HG02870 (cell line): ENCODE results near the gene LARGE1.
"Not testable (repeated sequence)": the region's sequence is repeated elsewhere in the genome, so short reads cannot be mapped to it uniquely, and the experiment has no call there.

ENCODE experiments used
- ATAC-seq: cut with Tn5 transposase; IDR thresholded peaks from one replicate; pipeline ENCODE4 v1.9.1; 2021; ENCODE audit warnings: mild to moderate bottlenecking, moderate library complexity; ENCODE audit not compliant: unreplicated experiment

The LARGE1 gene

DNA sequence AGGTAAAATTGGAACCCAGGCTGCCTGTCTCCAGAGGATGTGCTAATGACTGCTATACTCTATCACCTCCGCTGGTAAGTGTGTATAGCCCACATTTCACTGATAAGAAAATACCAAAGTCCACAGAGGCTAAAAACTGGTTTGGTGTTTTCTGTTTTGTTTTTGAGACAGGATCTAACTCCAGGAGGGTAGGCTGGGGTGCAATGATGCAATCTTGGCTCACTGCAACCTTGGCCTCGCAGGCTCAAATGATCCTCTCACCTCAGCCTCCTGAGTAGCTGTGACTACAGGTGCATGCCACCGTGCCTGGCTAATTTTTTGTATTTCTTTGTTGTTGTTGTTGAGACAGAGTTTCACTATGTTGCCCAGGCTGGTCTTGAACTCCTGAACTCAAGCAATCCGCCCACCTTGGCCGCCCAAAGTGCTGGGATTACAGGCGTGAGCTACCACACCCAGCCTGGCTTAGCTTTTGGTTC is 409.8 kb downstream of the LARGE1 start:
- no peak for ATAC-seq

- ATAC-seq, result no peak
Observed at GRCh38 chr22:33504941-33505625, 415.2 kb downstream of the LARGE1 start.

DNA sequence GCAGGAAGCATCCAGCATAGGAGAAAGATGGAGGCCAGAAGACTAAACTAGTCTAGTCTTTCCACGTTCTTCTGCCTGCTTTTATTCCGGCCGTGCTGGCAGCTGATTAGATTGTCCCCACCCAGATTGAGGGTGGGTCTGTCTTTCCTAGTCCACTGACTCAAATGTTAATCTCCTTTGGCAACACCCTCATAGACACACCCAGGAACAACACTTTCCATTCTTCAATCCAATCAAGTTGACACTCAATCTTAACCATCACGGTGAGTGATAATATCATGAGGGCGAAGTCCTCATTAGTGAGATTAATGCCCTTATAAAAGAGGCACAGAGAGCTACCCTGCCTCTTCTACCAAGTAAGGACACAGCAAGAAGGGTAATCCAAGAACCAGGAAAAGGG is 424.2 kb downstream of the LARGE1 start:
- no peak for ATAC-seq

DNA sequence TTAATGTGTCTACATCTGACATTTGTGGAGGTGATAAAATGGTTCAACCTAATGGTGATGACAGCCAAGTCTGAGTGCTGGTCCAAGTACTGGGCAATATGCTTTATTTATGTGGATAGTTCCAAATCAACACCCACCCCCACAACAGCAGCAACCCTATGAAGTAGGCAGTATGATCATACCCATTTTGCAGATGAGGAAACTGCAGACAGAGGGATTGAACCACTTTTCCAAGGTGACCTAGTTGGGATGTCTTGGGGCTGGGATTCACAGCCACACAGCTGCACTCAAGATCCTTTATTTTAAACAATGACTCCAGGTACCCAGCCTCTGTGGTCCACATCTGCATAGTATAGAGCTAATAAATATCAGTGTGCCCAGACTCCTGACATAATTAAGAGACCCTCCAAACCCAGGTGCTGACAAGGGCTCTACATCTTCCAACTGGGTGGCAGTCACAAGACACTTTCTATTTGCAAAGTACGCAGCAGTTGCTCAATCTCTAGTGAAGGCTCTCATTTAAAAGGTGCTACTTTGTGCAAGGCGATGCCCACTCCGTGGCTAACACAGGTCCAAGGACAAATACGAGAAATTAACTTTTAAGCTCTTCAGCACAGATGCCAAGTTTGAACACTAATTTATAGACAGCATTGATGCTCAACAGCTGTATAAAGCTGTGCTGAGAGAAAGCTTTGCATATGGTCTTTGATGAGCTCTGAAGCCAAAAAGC is 426.6 kb downstream of the LARGE1 start:
- no peak for ATAC-seq

DNA sequence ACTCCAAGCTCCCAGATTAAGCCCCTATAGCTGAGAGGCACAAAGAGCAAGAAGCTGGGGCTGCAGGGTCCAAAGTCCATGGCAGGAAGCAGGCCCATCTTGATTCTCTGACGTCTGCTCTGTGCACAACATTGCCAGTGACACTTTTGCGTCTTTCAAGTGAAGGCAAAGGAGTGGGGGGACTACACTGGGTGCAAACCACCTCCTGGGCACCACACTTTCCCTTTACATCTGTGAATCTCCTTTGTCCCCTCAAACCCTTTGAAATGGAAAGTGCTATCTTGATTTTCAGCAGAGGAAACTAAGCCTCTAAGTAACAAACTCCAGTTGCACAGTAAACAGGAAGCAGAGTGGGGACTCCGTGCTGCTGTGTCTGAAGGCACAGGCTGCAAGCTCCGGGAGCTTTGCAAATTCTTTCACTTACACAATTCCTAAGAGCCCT is 428.0 kb downstream of the LARGE1 start:
- ATAC-seq, result no peak

DNA sequence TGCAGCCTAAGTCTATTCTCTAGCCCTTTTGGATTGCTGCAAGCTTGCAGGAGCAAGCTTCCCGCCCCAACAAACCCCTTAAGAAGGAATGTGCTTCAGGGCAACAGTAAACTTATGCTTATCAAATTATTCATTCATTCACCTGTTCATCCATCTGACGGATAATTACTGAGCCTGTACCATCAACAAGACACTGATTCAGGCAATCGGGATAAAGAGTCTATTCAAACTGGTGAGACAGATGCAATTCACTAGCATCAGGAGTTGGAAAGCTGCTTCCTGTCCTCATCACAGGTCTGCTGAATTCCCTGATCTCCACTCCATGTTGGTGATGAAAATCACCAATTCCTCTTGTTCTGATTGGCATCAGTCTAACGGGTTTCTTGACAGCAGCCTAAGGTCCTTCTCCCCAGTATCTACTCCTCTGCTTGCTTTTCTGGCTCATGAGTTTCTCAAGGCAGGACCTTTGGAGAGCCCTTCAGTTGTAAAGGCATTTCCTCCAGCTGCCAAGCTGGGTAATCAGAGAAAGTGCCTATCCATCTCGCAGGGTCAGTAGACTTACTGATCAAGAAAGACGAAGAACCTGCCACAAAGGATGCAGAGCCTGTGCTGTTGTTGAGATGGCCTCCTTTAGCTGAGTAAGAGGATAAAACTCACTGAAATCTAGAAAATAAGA is 433.1 kb downstream of the LARGE1 start:
- no peak for ATAC-seq

DNA sequence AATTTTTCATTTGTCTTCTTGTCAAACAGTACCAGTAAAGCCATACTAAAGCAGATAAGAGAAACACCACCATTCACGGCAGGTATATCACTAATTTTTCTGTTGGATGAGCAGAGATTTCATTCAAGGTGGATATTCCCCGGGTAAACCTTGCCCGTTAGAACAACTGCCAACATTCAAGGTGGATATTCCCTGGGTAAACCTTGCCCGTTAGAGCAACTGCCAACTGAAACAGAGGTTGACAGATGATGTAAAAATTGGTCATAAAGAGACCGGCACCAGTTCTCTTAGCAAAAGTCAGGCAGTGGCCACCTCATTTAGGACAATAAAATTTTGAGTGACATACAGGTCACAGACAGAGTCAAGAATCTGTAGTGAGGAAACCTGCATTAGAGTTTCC is 438.7 kb downstream of the LARGE1 start:
- ATAC-seq, result no peak

DNA sequence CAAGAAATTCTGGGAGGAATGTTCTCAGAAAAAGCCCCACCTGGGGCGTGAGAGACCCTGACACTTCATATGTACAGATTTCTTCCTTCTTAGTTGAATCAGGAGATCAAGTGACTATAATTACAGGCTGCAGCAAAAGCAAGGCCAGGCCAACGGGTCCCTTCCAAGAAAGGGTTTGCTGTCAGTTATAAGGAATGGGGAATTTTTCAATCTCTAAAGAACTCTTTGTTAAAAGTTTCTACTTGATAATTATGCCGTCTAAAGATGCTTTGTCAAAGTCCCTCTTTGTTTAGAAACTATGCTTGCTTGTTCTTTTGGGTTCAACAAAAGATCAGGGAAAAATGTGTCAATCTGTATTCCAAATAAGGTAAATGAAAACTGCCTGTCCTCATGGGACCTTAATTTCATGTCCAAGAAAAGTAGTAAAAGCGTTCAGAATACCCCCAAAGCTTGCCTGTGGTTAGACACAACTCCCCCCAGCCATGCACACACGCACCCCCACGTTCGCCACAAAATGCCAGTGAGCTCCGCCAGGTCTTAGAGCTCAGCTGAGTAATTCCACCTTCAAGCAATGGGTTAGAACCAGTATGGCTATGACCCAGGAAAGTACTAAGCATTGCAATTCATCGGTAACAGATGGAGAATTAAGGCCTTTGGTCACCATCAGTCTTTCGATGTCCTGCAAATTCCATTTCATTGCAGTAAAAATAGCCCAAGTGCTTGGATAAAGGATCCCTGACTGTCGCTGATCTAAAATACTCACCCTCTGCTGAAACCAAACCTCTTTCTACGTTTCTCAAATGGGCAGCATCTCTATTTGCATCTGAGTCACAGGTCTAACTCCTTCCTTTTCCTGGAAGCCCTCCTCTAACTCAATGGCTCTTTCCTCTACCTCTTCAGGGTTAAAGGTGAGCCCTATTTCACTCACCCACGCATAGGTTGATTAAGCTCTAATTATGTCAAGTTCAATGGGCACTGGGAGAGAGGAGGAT is 442.9 kb downstream of the LARGE1 start:
- no peak for ATAC-seq

DNA sequence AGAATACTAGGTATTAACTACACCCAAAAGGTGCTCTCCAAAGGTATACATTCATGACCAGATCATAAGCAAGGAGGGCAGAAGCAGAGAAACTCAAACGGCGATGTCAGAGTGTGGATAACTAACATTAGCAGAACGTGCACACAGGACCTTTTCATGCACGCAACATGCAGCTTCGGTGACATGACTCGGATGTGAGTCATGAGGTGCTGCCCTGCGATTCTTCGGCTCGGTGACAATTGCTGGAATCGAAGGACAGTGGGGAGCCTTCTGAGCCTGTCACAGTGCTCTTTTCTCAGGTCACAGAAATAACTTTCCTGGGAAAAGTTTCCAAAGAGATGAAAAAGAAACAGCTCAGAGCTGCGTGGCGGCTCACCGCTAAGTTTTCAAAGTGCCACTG is 443.6 kb downstream of the LARGE1 start:
- ATAC-seq, result no peak

- no peak for ATAC-seq
Observed at GRCh38 chr22:33476206-33476605, 444.1 kb downstream of the LARGE1 start.

DNA sequence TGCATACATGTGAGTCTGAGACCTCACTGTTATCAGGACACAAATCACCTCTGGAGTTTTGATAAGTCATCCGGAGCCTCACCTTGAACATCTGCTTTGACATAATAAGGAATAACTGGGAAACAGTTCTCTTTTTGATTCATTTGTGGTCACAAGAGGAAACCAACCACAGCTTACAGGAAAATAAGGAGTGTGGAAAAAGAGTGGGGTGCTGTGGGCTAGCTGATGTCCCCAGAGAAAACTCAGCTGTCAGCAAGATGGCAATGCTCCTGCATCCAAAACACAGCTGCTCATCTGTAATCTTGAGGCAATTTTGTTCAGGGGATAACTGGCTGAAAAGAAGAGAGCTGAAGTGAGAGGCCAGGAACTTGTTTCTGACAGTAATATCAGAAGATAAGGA is 445.7 kb downstream of the LARGE1 start:
- no peak for ATAC-seq

- ATAC-seq, result peak; percentile 54
Observed at GRCh38 chr22:33472462-33473344, 447.6 kb downstream of the LARGE1 start.

GRCh38 chr22:33470456-33470855 is 449.8 kb downstream of the LARGE1 start:
- no peak for ATAC-seq

- ATAC-seq, result no peak
Observed at GRCh38 chr22:33467620-33468095, 452.6 kb downstream of the LARGE1 start.

DNA sequence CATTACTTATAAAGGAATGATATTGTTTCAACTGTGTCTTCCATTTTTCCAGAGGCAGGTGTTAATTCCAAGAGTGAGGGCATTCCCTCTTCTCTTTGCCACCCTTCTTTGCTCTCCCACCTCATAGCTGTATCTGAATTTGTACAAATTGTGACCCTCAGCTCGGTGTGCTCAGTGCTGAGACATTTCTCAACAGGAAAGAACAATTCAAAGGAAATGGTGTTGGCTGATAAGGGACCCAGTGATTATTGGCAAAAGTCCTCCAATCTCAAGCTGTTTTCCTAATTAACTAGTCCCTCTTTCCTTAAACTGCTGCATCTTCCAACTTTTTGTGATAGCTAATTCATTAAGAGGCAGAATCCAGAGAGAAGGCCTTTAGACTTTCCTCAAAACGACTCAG is 453.2 kb downstream of the LARGE1 start:
- no peak for ATAC-seq

- no peak for ATAC-seq
Observed at GRCh38 chr22:33465554-33465953, 454.7 kb downstream of the LARGE1 start.

DNA sequence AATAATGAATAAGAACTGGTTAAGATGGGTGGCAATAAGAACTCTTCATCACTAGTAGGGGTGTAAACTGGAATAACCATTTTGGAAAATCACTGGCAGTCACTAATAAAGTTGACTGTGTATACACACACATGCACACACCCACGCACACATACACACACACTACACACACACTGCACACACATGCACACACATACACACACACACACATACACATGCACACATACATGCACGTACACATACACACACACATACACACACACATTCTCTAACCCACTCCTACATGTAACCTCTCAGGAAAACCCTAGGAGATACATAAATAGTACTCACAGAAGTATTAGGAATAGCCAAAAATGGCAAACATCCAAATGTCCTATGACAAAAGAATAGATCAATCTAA is 455.6 kb downstream of the LARGE1 start:
- ATAC-seq, result no peak

DNA sequence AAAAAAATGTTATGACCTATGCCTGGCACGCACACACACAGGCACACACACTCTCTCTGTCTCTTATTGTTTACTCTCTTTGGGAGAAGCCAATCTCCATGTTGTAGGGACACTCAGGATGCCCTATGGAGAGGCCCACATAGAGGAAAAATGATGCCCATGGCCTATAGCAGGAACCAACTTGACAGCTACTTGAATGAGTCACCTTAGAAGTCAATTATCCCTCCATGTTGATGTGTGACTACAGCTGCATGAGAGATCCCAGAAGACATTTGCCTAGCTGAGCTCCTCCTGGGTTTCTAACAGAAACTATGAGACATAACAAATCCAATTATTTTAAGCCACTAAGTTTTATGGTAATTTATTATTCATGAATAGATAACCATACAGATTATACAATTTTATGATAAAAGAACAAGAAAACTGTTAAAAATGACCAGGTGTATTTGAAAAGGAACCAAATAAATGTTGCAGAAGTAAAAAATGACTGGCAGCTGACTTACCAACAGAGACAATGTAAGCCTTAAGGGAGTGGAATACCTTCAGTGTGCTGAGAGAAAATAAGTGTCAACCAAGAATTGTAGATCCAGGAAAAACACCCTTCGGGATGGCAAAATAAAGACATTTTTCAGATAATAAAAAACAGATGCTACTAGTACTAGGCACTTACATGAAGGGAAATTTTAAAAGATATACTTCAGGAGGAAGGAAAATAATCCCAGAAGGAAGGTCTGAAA is 458.4 kb downstream of the LARGE1 start:
- ATAC-seq, result no peak

- ATAC-seq, result not testable (repeated sequence)
Observed at GRCh38 chr22:33461245-33461644, 459.0 kb downstream of the LARGE1 start.
